Adrenal gland (tissue), 5 donors: ENCODE data around the gene CEMP1.

ENCODE experiments used
- CTCF ChIP-seq, 6 experiments: fragments of 450-650 bp in 4 of 6; fragments of 200-600 bp in 2 of 6; sonication (generic) in 1 of 6; IDR thresholded peaks; 1 replicate in 5 of 6; 2 replicates in 1 of 6; pipeline versions ENCODE4 v1.5.1 to v1.8.0; 2016 to 2021; ENCODE audit warnings: antibody characterized with exemption in 6 of 6, mild to moderate bottlenecking in 2 of 6, moderate library complexity in 1 of 6
- POLR2A ChIP-seq, 2 donors: fragments of 450-650 bp; IDR thresholded peaks; one replicate each; pipeline ENCODE4 v1.6.1; 2017; ENCODE audit warnings: antibody characterized with exemption in 2 of 2, mild to moderate bottlenecking in 2 of 2, moderate library complexity in 1 of 2
- donor health status: DM: no; HTN: no; CAD: no.

- no peak for TF ChIP-seq CTCF (IDR thresholded peaks at IDR 0.05)
- TF ChIP-seq POLR2A (IDR thresholded peaks at IDR 0.05) = peak in 1 of 2 donors; percentile 9
Measured at GRCh38 chr16:2515180-2515851, 15.9 kb downstream of the CEMP1 start.
